Measurements from ENCODE around the gene HSPBP1.
"Not testable (repeated sequence)": the region's sequence is repeated elsewhere in the genome, so short reads cannot be mapped to it uniquely, and the experiment has no call there.

Gene HSPBP1, protein sequence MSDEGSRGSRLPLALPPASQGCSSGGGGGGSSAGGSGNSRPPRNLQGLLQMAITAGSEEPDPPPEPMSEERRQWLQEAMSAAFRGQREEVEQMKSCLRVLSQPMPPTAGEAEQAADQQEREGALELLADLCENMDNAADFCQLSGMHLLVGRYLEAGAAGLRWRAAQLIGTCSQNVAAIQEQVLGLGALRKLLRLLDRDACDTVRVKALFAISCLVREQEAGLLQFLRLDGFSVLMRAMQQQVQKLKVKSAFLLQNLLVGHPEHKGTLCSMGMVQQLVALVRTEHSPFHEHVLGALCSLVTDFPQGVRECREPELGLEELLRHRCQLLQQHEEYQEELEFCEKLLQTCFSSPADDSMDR

DNA sequence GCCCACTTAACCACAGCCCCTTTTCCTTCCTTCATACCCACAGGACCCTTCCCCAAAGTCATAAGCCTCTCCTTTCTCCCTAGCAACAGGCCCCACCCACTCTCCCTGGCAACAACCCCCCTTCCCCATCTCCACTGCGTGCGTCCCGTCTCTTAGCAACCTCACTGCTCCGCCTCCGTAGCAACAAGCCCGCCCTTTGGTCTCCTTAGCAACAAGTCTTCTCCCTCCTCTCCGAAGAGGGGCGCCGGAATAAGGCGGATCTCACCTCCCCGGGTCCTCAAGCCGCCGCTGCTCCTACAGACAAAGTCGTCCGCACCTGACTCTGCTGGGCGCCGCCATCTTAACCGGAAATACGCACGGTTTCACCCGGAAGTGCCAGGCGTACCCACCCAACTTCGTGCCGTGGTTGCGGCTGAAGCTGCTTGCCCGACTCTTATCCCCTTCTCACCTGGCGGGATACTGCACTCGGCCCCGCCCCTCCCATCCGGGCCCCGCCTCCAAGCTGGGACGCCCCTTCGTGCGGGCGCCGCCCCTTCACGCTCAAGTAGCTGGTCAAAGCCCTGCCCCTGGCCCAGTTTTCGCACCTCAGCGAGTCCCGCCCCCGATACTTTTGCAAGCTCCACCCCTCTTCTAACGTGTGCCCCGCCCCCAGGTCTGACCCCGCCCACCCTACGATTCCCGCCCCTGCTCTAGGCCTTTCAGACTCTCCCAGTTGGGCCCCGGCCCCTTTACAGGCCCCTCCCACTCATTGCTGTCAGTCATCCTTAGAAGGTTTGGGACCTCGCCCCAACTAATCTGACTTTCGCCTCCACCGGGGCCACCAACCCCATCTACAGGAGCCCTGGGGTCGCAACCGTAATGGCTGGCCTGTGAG lies at the start of gene HSPBP1:
TSS of gene HSPBP1 (minus strand) at position 341 of the 874 bp plus-strand sequence. CDS start 502 bp downstream, outside the sequence.
- DNase-seq (ENCODE audit: low read depth), result peak; percentile 91

DNA sequence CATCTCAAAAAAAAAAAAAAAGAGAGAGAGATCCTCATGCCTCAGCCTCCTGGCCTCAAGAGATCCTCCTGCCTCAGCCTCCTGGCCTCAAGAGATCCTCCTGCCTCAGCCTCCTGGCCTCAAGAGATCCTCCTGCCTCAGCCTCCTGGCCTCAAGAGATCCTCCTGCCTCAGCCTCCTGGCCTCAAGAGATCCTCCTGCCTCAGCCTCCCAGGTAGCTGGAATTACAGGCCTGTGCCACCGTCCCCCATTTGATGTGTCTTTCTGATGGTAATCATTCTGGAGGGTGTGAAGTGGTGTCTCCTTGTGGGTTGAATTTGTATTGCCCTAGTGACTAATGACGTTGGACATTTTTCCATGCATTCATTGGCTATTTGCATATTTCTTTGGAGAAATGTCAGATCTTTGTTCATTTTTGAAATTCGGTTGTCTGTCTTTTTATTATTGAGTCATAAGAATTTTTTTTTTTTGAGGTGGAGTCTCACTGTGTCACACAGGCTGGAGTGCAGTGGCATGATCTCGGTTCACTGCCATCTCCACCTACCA lies 48.9 kb upstream of the HSPBP1 start:
- DNase-seq (ENCODE audit: low read depth), result not testable (repeated sequence)

DNA sequence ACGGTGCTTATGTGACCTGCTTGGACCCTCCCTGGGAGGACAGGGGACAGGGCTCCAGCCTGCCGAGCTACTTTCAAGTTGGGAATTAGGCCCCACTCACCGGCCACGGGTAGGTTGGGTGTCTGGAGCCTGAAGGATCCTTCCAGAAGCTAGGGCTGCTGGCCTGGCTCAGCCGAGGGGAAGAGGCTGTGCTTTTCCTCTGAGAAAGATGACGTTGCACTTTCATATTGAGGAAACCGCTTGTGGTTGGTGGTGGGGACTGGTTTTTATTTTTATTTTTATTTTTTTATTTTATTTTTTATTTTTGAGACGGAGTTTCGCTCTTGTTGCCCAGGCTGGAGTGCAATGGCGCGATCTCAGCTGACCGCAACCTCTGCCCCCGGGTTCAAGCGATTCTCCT lies 45.3 kb upstream of the HSPBP1 start, which contains the start of gene TMEM150B:
TSS of gene TMEM150B (minus strand) at position 170 of the 400 bp plus-strand sequence. CDS start 4,305 bp downstream, outside the sequence.
- DNase-seq (ENCODE audit: low read depth), result no peak

DNA sequence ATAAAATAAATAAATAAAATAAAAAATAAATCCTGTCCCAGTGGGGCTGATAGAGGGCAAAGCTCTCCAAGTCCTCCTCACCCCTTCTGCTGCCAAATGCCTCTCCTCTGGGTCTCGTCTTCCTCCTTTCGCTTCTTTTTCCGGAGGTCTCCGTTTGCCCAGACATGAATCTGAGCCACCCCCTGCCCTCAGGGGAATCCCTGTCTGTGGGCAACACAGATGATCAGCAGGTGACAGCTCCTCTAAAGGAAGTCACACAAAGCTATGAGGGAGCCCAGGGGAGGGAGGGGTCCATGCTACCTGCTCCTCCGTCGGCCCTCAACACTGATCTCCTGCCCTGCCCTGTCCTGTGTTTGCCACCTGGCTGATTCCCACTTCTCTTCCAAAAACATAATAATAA lies 44.8 kb upstream of the HSPBP1 start:
- DNase-seq (ENCODE audit: low read depth), result no peak

DNA sequence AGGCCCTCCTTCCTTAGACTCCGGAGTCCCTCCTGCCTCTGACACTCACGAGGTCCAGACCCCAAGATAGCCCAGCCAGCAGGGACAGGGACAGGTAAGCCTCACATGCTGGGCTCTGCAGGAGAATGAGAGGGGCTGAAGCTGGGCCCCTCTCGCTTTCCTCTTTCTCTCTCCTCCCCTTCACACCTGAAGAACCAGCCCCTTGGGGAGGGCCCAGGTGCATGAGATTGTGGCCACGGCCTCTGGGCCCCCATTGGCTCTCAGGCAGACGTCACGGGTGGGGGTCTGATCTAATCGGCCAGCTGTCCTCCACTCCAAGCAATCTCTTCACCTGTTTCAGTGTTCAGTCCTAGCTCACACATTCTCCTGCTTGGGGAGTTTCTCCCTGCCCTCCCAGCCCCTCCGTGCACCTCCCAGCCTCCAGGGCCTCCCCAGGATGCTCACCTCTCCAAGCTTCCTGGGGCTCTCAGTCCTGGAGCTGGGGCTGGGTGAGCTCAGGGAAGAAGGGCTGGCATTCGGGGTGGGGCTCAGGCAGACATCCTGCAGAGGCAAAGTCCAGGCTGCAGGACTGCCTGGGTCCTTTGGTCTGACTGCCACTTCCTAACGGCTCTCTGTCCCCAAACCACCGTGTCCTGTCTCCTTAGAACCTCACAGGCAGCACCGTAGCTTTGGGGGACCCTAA lies 42.4 kb upstream of the HSPBP1 start:
- DNase-seq (ENCODE audit: low read depth), result no peak

DNA sequence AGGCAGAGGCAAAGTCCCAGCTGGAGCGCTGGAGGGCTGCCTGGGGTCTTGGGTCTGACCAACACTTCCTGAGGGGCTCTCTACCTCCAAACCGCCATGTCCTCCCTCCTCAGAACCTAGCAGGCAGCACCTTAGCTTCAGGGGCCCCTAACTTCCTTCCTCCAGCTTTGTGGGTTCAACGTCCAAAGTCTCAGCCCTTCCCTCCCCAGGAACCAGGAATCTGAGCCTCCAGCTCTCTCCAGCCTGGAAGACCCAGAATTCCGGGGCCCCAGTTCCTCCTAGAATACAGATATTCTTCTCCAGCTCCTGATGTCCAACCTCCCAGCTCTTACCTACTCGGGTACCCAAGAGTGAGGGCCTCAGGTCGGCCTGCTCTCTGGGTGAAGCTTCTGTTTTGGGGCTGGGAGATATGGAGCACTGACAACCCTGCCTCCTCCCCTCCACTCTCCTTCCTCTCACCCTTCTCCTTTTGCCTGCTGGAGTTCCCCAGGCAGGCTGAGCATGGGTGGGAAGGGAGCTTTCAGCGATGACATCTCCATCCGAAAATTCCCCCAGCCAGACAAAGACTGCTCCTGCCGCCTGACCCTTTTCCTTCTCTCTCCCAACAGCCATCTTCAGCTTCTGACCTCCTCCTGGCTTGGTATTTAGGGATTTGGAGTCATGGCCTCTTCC lies 41.7 kb upstream of the HSPBP1 start:
- DNase-seq (ENCODE audit: low read depth), result no peak

DNA sequence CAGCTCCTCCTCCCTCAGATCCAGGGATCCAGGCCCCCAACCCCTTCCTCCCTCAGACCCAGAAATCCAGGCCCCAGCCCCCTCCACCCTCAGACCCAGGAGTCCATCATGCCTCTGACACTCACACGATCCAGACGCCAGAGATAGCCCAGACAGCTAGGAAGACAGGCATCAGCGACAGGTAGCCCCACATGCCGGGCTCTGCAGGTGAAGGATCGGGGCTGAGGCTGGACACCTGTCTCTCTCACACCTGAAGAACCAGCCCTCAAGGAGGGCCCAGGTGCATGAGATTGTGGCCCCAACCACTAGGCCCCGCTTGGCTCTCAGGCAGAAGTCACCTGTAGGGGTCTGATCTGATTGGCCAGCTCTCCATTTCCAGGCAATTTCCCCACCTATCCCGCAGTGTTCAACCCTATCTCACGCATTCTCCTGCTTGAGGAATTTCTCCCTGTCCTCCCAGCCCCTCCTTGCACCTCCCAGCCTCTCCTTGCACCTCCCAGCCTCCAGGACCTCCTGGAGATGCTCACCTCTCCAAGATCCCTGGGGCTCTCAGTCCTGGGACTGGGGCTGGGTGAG lies 41.0 kb upstream of the HSPBP1 start:
- no peak for DNase-seq (ENCODE audit: low read depth)

DNA sequence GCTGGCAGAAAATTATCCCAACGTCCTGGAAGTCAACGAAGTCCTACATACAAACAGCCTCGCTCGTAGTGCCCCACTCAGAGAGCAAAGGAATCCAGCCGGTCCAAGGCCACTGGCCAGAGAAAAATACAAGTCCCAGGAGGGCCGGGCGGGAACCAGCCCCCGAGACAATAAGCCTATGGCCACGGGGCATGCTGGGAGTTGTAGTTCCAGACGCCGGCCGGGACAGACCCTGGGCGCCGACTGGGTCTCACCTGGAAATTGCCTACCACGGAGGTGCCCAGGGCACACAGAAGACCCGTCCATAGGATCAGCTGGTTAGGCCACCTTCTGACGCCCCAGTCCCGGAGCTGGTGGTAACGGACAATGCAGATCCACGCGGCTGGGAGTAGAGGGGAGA lies 39.9 kb upstream of the HSPBP1 start:
- DNase-seq (ENCODE audit: low read depth), result no peak

DNA sequence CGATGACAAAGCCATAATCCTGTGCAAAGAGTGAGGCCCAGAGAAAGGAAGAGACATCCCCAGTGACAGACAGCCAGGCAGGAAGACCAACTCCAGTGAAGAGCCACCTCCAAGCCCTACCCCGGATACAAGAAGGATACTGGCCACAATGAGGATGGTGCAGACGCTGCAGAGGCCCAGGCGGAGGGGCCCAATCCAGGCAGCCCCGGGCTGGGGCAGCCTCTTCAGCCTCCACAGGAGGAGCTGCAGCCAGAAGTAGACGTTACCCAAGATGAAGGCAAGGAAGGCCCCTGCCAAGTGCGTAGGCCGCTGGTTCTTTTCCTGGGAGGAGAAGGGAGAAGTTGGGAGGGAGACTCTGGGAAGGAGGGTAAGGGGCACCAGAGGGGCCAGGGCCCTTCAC lies 36.7 kb upstream of the HSPBP1 start:
- no peak for DNase-seq (ENCODE audit: low read depth)

DNA sequence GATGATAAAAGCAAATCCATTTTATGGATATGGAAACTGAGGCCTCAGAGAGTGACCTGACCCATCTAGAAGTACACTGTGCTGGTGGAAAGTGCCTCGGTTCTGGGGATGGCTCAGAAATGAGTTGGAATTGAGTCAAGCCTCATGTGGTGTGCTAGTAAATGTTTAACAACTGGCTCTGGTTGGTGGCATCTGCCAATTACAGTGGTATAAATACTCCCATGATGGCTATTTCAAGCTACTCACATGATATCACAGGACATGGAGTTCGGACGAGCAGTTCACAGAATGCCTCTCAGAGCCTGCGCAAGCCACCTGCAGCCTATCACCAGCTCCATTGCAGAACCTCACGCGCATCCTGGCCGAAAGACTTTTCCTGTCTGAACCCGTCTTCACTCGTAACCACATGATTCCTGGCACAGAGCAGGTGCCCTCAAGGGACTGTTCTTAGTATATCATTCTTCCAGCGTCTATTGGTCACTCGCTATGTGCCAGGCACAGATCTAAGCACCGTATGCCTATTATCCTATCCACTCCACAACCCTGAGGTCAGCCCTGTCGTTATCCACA lies 36.1 kb upstream of the HSPBP1 start:
- no peak for DNase-seq (ENCODE audit: low read depth)

DNA sequence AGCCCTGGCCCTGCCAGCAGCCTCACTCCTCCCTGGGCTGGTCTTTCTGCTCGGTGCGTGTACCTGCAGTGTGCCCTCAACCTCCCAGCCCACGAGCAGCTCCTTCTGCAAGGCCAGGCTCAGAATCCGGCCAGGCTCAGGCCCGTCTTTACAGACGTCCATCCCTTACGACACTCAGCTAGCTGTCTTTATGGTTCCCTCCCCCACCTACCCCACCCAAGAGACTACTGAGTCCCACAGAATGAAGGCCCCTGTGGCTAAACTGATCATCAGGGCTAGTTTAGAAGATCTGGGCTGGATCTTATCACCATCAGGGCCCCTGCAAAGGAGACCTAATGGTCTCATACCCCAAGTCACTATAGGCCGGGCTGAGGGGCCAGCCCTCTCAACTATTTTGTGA lies 34.5 kb upstream of the HSPBP1 start:
- DNase-seq (ENCODE audit: low read depth), result no peak

DNA sequence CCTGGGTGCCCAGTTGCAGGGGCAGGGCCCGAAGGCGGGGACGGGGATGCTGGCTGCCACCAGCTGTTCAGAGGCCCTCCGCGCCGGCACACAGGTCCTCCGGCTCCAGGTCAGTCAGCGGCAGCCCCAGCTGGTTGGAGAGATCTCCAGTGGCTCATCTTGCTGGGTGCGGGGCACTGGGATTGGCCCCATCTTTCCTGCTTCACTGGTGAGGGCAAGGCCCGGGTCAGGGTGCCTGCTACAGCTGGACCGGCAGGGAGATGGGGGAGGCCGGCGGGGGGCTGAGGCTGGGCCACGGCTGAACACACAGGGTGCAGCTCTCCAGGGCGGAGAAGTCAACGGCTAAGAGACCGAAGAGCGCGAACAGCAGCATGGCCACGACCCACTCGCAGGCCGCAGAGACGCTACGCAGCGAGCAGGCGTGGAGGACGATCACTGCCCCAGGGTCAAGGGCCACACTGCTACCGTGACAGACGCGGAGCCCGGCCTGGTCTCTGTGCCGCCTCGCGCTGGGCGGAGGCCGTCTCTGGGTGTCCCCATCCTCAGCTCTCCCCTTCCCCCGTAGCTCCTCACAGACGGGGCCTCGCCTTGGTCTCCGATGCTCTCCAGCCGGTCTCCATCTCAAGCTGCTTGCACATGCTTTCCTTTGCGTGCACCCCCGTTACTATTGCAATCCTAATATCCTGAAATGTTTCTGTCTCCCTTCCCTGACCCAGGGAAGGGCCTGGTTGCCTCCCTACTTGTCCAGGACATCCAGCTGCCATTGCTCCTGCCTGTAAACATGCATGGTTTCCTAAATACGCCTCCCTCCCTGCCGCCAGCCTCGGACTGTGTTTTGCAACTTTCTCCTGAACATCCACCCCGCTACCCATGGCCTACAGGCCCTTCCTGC lies 33.0 kb upstream of the HSPBP1 start:
- DNase-seq (ENCODE audit: low read depth), result no peak

DNA sequence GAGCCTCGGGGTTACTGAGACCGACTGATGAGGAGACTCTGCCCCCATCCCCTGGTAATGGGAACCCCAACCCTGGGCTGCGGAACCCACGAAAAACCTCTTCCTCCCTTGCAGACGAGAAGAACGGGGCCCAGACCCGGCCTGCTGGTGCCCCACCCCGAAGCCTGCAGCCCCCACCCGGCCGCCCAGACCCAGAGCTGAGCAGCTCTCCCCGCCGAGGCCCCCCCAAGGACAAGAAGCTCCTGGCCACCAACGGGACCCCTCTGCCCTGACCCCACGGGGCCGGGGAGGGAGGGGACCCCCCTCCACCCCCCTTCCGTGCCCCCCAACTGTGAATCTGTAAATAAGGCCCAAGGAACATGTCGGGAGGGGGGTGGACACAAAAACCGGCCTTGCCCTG lies 31.9 kb upstream of the HSPBP1 start:
- DNase-seq (ENCODE audit: low read depth), result no peak

DNA sequence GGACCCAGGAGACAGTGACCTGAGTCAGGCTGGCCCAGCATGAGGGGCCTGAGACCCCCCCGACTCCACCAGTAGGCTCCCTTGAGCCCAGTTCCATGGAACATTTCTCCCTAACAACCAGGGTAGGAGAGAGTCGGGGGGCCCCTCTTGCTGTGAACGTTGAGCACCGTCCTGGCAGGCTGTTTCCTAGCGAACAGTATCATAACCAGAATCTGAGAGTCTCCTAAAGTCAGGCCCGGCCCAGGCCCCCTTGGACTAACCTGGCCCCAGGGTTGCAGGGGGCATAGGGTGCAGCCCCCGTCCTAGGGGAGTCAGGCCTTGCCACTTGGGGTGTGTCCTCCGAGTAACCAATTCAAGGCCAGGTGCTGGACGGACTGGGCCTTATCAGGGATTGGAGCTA lies 31.5 kb upstream of the HSPBP1 start:
- DNase-seq (ENCODE audit: low read depth), result no peak

DNA sequence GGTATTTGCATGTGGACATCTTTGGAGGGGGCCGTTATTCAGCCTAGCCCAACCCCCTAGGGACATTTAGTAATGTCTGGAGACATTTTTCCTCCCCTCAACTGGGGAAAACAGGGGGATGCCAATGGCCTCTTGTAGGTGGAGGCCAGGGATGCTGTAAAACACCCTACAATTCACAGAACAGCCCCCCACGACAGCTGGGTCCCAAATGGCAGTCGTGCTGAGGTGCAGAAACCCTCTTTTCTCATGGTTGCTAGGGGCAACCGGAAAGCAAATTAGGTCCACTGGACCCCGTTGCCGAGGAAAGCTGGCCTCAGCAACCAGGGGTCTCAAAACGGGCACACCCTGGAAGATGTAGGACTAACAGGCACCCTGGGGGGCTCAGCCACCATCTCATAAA lies 30.6 kb upstream of the HSPBP1 start:
- DNase-seq (ENCODE audit: low read depth), result no peak

DNA sequence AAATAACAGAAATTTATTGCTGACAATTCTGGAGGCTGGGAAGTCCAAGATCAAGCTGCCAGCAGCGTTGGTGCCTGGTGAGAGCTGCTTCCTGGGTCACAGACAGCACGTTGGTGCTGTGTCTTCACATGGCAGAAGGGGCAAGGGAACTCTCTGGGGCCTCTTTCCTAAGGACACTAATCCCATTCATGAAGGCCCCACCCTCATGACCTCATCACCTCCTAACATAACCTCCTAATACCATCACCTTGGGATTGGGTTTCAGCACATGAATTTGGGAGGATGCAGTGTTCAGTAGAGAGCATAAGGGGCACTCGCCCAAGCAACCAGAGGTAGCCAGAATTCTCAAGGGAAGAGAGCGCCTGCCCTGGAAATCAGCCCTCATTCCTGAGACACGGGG lies 29.5 kb upstream of the HSPBP1 start:
- DNase-seq (ENCODE audit: low read depth), result no peak

DNA sequence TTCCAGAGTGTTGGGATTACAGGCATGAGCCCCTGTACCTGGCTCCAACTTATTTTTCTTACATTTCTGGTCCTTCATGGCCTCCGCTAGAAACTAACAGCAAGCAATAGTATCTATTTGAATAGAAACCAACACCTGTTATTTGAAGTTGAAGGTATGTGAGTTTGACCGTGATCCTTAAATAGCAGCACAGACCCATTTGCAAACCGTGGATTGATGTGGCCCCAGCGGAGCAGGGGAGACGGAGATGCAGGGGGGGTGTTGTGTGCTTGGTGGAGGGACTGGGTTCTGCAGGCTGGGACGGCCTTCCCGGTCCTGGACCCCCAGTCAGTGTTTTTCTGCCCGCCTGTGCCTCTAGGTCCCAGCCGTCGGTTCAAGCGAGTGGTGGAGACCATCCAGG lies 28.4 kb upstream of the HSPBP1 start:
- no peak for DNase-seq (ENCODE audit: low read depth)

DNA sequence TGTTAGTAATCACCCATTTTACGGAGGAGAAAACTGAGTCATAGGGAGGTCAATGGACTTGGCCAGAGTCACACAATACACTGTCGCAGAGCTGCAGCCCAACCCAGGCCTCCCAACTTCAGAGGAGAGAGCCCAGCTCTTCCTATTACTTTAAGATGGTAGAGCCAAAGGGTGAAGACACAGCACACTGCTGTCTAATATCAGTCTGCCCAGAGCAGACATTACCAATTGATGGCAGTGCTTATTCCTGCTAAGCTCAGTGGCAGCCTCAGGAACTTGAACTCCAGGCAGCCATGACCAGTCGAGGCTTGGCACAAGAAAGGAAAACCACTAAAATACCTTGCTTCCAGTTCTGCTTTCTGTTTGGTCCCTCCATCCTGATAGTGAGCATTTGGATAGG lies 26.8 kb upstream of the HSPBP1 start:
- no peak for DNase-seq (ENCODE audit: low read depth)

DNA sequence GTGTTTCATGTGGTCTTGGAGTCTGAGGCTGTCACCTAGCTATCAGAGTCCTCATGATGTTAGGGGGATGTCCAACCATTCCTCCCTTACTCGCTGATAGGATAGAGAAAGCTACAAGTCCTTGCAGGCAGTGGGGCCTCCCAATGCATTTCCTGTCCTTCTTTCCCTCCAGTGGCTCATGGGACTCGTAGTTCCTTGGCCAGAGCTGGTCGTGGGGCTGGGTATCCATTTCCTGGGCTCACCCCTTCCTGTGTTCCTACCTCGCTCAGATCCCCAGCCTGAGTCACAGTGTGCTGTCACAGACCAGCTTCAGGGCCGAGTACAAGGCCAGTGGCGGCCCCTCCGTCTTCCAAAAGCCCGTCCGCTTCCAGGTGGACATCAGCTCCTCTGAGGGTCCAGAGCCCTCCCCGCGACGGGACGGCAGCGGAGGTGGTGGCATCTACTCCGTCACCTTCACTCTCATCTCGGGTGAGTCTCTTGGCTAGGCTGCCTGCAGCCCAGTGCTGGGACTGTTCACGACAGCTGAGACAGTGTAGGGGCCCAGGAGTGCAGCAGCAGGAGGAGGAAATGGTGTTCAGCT lies 26.2 kb upstream of the HSPBP1 start:
- no peak for DNase-seq (ENCODE audit: low read depth)

DNA sequence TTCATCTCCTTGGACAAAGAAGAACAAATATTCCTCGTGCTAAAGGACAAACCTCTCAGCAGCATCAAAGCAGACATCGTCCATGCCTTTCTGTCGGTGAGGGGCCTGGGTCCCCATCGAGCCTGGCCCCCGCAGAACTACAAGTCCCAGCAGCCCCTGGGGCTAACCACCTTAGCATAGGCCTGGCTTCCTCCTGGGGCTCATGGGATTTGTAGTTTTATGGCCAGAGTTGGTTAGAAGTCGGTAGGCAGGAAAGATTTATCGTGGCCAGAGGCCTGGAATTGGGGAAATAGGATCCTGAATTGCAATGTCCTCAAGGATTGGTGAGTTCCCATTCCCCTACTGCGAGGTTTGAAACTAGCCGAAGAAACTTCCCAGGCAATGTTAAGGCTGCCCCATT lies 25.6 kb upstream of the HSPBP1 start:
- peak; percentile 29 for DNase-seq (ENCODE audit: low read depth)

All from T-helper 22 cell (primary cell).